GM12873 (cell line): ENCODE results near the gene AMBRA1.
A peak's percentile ranks its signal among the peaks of the same experiment; 100 is the strongest.

Experiments used
- TF ChIP-seq, protein P1 (sequence below): IDR thresholded peaks from 2 replicates; pipeline ENCODE4 v1.5.1; 2012; ENCODE audit warnings: low read depth, mild to moderate bottlenecking, moderate library complexity, low read length, control low read depth; ENCODE audit not compliant: insufficient read depth; ENCODE audit errors: missing control alignments

Gene AMBRA1

GRCh38 chr11:46383974-46384701 is 209.7 kb downstream of the AMBRA1 start:
- TF ChIP-seq, protein P1, sequence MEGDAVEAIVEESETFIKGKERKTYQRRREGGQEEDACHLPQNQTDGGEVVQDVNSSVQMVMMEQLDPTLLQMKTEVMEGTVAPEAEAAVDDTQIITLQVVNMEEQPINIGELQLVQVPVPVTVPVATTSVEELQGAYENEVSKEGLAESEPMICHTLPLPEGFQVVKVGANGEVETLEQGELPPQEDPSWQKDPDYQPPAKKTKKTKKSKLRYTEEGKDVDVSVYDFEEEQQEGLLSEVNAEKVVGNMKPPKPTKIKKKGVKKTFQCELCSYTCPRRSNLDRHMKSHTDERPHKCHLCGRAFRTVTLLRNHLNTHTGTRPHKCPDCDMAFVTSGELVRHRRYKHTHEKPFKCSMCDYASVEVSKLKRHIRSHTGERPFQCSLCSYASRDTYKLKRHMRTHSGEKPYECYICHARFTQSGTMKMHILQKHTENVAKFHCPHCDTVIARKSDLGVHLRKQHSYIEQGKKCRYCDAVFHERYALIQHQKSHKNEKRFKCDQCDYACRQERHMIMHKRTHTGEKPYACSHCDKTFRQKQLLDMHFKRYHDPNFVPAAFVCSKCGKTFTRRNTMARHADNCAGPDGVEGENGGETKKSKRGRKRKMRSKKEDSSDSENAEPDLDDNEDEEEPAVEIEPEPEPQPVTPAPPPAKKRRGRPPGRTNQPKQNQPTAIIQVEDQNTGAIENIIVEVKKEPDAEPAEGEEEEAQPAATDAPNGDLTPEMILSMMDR, result no peak

DNA sequence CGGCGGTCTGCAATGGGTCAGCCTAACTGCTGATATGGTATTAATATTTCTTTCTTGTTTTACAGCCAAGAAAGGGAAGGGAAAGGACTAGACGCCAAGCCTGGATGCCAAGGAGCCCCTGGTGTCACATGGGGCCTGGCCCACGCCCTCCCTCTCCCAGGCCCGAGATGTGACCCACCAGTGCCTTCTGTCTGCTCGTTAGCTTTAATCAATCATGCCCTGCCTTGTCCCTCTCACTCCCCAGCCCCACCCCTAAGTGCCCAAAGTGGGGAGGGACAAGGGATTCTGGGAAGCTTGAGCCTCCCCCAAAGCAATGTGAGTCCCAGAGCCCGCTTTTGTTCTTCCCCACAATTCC is 210.4 kb downstream of the AMBRA1 start:
- TF ChIP-seq, protein P1, result no peak

GRCh38 chr11:46382646-46383403 is 211.0 kb downstream of the AMBRA1 start:
- TF ChIP-seq, protein P1, result peak; percentile 47

GRCh38 chr11:46381819-46382645 is 211.8 kb downstream of the AMBRA1 start:
- TF ChIP-seq, protein P1, result no peak

DNA sequence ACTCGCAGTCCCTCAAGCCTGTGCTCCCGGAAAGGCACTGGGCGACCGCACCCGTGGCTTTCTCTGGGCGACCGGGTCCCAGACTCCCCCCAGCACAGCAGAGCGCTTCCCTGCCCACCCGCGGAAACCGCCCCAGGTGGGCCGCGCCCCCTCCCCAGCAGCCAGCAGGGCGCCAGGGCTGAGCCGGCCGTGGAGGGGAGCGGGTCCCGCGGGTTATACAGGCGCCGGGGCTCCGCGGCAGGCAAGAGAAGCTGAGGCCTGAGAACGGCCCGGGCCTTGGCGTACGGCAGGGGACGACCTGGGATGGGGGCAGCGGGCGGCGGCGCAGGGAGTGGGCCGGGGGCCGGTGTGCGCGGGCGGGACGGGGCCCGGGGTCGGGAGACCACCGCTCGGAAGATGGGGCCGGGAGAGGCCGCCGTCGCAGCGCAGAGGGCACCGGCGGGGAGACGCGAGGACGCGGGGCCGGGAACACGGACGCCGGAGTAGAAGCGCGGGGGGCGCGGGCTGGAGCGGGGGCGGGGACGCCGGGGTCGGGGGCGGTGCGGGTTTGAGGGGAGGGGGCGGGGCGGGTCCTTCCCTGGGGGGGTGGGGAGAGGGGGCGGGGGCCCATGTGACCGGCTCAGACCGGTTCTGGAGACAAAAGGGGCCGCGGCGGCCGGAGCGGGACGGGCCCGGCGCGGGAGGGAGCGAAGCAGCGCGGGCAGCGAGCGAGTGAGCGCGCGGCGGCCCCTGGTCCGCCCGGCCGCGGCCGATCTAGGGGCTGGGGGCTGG is 212.6 kb downstream of the AMBRA1 start, which contains the start of gene MDK:
Gene MDK, plus strand, starts transcription at position 622 of the 771 bp plus-strand sequence. CDS start 389 bp downstream, outside the sequence.
- TF ChIP-seq, protein P1, result no peak

- TF ChIP-seq, protein P1, result no peak
These were observed 213.3 kb downstream of the AMBRA1 start for GRCh38 chr11:46380340-46381047.
